Stimulated activated CD4-positive, alpha-beta T cell treated with anti-CD3 and anti-CD28 coated beads, Interleukin-4, amount 100 ng/mL, for 48 hours (primary cell): ENCODE measurements around the gene PODN.

Experiments
- DNase-seq, 2 donors: peaks; one replicate each; pipeline ENCODE4 v3.0.0-alpha.2; 2020; ENCODE audit warnings: low read depth in 2 of 2

The PODN gene

GRCh38 chr1:53074313-53075154 is 12.5 kb downstream of the PODN start:
- DNase-seq = no peak

GRCh38 chr1:53075206-53075605 is 13.2 kb downstream of the PODN start:
- DNase-seq = no peak

- DNase-seq = no peak
Observed at GRCh38 chr1:53075761-53076163, 13.7 kb downstream of the PODN start.

- DNase-seq = no peak
Observed at GRCh38 chr1:53076165-53076564, 14.2 kb downstream of the PODN start.

- no peak for DNase-seq
Observed at GRCh38 chr1:53076721-53077598, 14.9 kb downstream of the PODN start.

GRCh38 chr1:53077599-53077965 is 15.6 kb downstream of the PODN start:
- DNase-seq = no peak

- no peak for DNase-seq
Observed at GRCh38 chr1:53078333-53079101, 16.5 kb downstream of the PODN start.

GRCh38 chr1:53079251-53079650 is 17.2 kb downstream of the PODN start:
- no peak for DNase-seq

GRCh38 chr1:53080041-53080440 is 18.0 kb downstream of the PODN start:
- DNase-seq = no peak

GRCh38 chr1:53080769-53081168 is 18.8 kb downstream of the PODN start:
- DNase-seq = no peak

- no peak for DNase-seq
Observed at GRCh38 chr1:53081384-53082066, 19.5 kb downstream of the PODN start.

GRCh38 chr1:53082826-53083455 is 20.9 kb downstream of the PODN start:
- DNase-seq = no peak

- no peak for DNase-seq
Observed at GRCh38 chr1:53083636-53084588, 21.9 kb downstream of the PODN start.

- DNase-seq = no peak
Observed at GRCh38 chr1:53084589-53084971, 22.6 kb downstream of the PODN start.

- DNase-seq = no peak
Observed at GRCh38 chr1:53085405-53085804, 23.4 kb downstream of the PODN start.

GRCh38 chr1:53086491-53087070 is 24.6 kb downstream of the PODN start:
- DNase-seq = no peak

- DNase-seq = no peak
Observed at GRCh38 chr1:53087332-53088285, 25.6 kb downstream of the PODN start.

- DNase-seq = no peak
Observed at GRCh38 chr1:53088616-53089300, 26.7 kb downstream of the PODN start.
